Mesenchymal stem cell (in vitro differentiated cells and primary cell): ENCODE data around the gene KLHDC8A.
A peak's percentile ranks its signal among the peaks of the same experiment; 100 is the strongest.

Experiments used
- DNase-seq: peaks from one replicate; pipeline ENCODE4 v3.0.0-alpha.2; 2013
- H2AFZ ChIP-seq: one replicate; pipeline ENCODE4 v1.6.1; 2013; ENCODE audit warnings: low read depth, mild to moderate bottlenecking, control low read depth, inconsistent platforms, low read length, moderate library complexity
- H2AK5ac ChIP-seq: 2 replicates; pipeline ENCODE4 v1.6.1; 2013; ENCODE audit warnings: low read length, moderate library complexity, mild to moderate bottlenecking, inconsistent platforms; ENCODE audit not compliant: severe bottlenecking
- H2BK120ac ChIP-seq: one replicate; pipeline ENCODE4 v1.6.1; 2013; ENCODE audit warnings: low read depth, mild to moderate bottlenecking, inconsistent platforms, low read length, moderate library complexity
- H2BK12ac ChIP-seq, 2 experiments: one replicate each; pipeline ENCODE4 v1.6.1; 2013; ENCODE audit warnings: inconsistent platforms in 2 of 2, low read length in 2 of 2, mild to moderate bottlenecking in 2 of 2, moderate library complexity in 2 of 2, control low read depth in 1 of 2
- H2BK15ac ChIP-seq: one replicate; pipeline ENCODE4 v1.6.1; 2013; ENCODE audit warnings: mild to moderate bottlenecking, low read depth, inconsistent platforms; ENCODE audit not compliant: poor library complexity, severe bottlenecking
- H2BK5ac ChIP-seq: 2 replicates; pipeline ENCODE4 v1.6.1; 2013; ENCODE audit warnings: low read depth, mild to moderate bottlenecking, low read length, control low read depth, inconsistent platforms; ENCODE audit not compliant: poor library complexity, severe bottlenecking
- H3K14ac ChIP-seq, 2 experiments: one replicate each; pipeline ENCODE4 v1.6.1; 2013; ENCODE audit warnings: inconsistent platforms in 2 of 2, low read length in 2 of 2, control low read depth in 1 of 2, mild to moderate bottlenecking in 1 of 2, moderate library complexity in 1 of 2
- H3K18ac ChIP-seq, 2 experiments: one replicate each; pipeline ENCODE4 v1.6.1; 2013; ENCODE audit warnings: inconsistent platforms in 2 of 2, low read length in 2 of 2, control low read depth in 1 of 2, low read depth in 1 of 2, mild to moderate bottlenecking in 1 of 2
- H3K23ac ChIP-seq, 2 experiments: one replicate each; pipeline ENCODE4 v1.6.1; 2013; ENCODE audit warnings: inconsistent platforms in 2 of 2, low read length in 2 of 2, mild to moderate bottlenecking in 2 of 2, moderate library complexity in 2 of 2, control low read depth in 1 of 2
- H3K27ac ChIP-seq: 2 replicates; pipeline ENCODE4 v1.5.1; 2013; ENCODE audit warnings: mild to moderate bottlenecking, moderate library complexity, low read length, control low read depth, inconsistent platforms; ENCODE audit not compliant: poor library complexity, severe bottlenecking
- H3K27me3 ChIP-seq, 2 experiments: 2 replicates each; pipeline versions ENCODE4 v1.6.1 to v1.7.0; 2013; ENCODE audit warnings: low read length in 2 of 2, mild to moderate bottlenecking in 2 of 2, moderate library complexity in 2 of 2, control low read depth in 1 of 2, inconsistent platforms in 1 of 2; ENCODE audit not compliant: control insufficient read depth in 1 of 2, insufficient read depth in 1 of 2
- H3K36me3 ChIP-seq, 2 experiments: 2 replicates each; pipeline versions ENCODE4 v1.6.1 to v1.7.0; 2013; ENCODE audit warnings: low read length in 2 of 2, control low read depth in 1 of 2, inconsistent platforms in 1 of 2, low read depth in 1 of 2, mild to moderate bottlenecking in 1 of 2; ENCODE audit not compliant: insufficient read depth in 2 of 2, control insufficient read depth in 1 of 2
- H3K4ac ChIP-seq, 2 experiments: one replicate each; pipeline ENCODE4 v1.6.1; 2013; ENCODE audit warnings: inconsistent platforms in 2 of 2, low read length in 2 of 2, mild to moderate bottlenecking in 2 of 2, moderate library complexity in 2 of 2, control low read depth in 1 of 2, low read depth in 1 of 2
- H3K4me1 ChIP-seq: 2 replicates; pipeline ENCODE4 v1.6.1; 2013; ENCODE audit warnings: low read depth, low read length, control low read depth; ENCODE audit not compliant: control insufficient read depth, insufficient read depth
- H3K4me2 ChIP-seq: 2 replicates; pipeline ENCODE4 v1.6.1; 2013; ENCODE audit warnings: low read length, mild to moderate bottlenecking, inconsistent platforms; ENCODE audit not compliant: poor library complexity, severe bottlenecking
- H3K4me3 ChIP-seq, 2 experiments: 2 replicates each; pipeline versions ENCODE4 v1.5.1 to v1.7.0; 2013; ENCODE audit warnings: low read length in 2 of 2, mild to moderate bottlenecking in 2 of 2, control low read depth in 1 of 2, low read depth in 1 of 2; ENCODE audit not compliant: insufficient read depth in 1 of 2
- H3K79me1 ChIP-seq: replicated peaks from 2 replicates; pipeline ENCODE4 v1.6.1; 2013; ENCODE audit warnings: mild to moderate bottlenecking, control low read depth, low read length, inconsistent platforms; ENCODE audit not compliant: poor library complexity, severe bottlenecking
- H3K9ac ChIP-seq: 2 replicates; pipeline ENCODE4 v1.7.0; 2013; ENCODE audit warnings: mild to moderate bottlenecking, low read length, moderate library complexity
- H3K9me3 ChIP-seq: 2 replicates; pipeline ENCODE4 v1.7.0; 2013; ENCODE audit warnings: mild to moderate bottlenecking, low read length; ENCODE audit not compliant: control insufficient read depth
- H4K8ac ChIP-seq: one replicate; pipeline ENCODE4 v1.6.1; 2013; ENCODE audit warnings: inconsistent platforms, mild to moderate bottlenecking, low read length, moderate library complexity
- H4K91ac ChIP-seq: one replicate; pipeline ENCODE4 v1.6.1; 2013; ENCODE audit warnings: mild to moderate bottlenecking, low read length, inconsistent platforms
- WGBS: methylation state at CpG from one replicate; pipeline ENCODE4 v1.1.7; 2013; ENCODE audit warnings: mixed read lengths; 5-methylcytosine and 5-hydroxymethylcytosine counted together

Gene KLHDC8A

GRCh38 chr1:205373022-205373797 lies 16.5 kb upstream of the KLHDC8A start:
- Histone ChIP-seq H2BK5ac (no peak overlapping the region), H3K4ac (no peak overlapping the region), H4K91ac (no peak overlapping the region), H2BK15ac (no peak overlapping the region), H3K4me3 (no peak overlapping the region), H3K14ac (no peak overlapping the region), H3K9me3 (peaks cover 4% of the 10 kb centered on the region), H3K4me2 (no peak overlapping the region), H4K8ac (no peak overlapping the region), H3K79me1 (no peaks in the 10 kb centered on the region), H3K9ac (no peak overlapping the region), H2BK12ac (no peak overlapping the region), H2AFZ (no peak overlapping the region), H3K36me3 (no peaks in the 10 kb centered on the region), H3K23ac (no peak overlapping the region), H2AK5ac (no peak overlapping the region), H3K18ac (no peak overlapping the region), H2BK120ac (peak overlapping the region; percentile 34), H3K27ac (no peak overlapping the region), H3K27me3 (peaks cover 14 to 65% of the 10 kb centered on the region in 2 experiments), H3K4me1 (peaks cover 4% of the 10 kb centered on the region)
- no peak for DNase-seq
- WGBS = 61% methylated on average over 7 of the region's 9 CpGs

- Histone ChIP-seq H3K9ac (peak overlapping the region; percentile 37), H3K14ac (no peak overlapping the region), H3K4me3 (no peak overlapping the region), H2BK120ac (no peak overlapping the region), H3K18ac (no peak overlapping the region), H3K79me1 (no peaks in the 10 kb centered on the region), H3K9me3 (peaks cover 4% of the 10 kb centered on the region), H3K4me2 (no peak overlapping the region), H4K8ac (no peak overlapping the region), H3K4ac (no peak overlapping the region), H2AK5ac (no peak overlapping the region), H2AFZ (no peak overlapping the region), H3K27ac (no peak overlapping the region), H2BK12ac (no peak overlapping the region), H3K36me3 (no peaks in the 10 kb centered on the region), H3K4me1 (peaks cover 4% of the 10 kb centered on the region), H2BK5ac (no peak overlapping the region), H3K23ac (no peak overlapping the region), H3K27me3 (peaks cover 11 to 63% of the 10 kb centered on the region in 2 experiments), H2BK15ac (no peak overlapping the region), H4K91ac (no peak overlapping the region)
- 65% methylated on average over 11 of the region's 11 CpGs for WGBS
- DNase-seq = peak; percentile 29
These were observed 15.3 kb upstream of the KLHDC8A start for GRCh38 chr1:205371871-205372660.

- H2AFZ ChIP-seq = no peak overlapping the region
- H2BK5ac ChIP-seq = no peak overlapping the region
- H3K9me3 ChIP-seq = peaks cover 4% of the 10 kb centered on the region
- H4K91ac ChIP-seq = no peak overlapping the region
- peaks cover 3% of the 10 kb centered on the region for H3K4me1 ChIP-seq
- no peak overlapping the region for H2BK12ac ChIP-seq
- H3K4me2 ChIP-seq = no peak overlapping the region
- no peak overlapping the region for H3K27ac ChIP-seq
- no peak overlapping the region for H3K14ac ChIP-seq
- H3K9ac ChIP-seq = no peak overlapping the region
- H3K27me3 ChIP-seq = peaks cover 14 to 57% of the 10 kb centered on the region in 2 experiments
- no peaks in the 10 kb centered on the region for H3K79me1 ChIP-seq
- no peak overlapping the region for H2BK120ac ChIP-seq
- no peak overlapping the region for H2BK15ac ChIP-seq
- H3K4ac ChIP-seq = no peak overlapping the region
- no peak overlapping the region for H3K18ac ChIP-seq
- no peak overlapping the region for H2AK5ac ChIP-seq
- H3K23ac ChIP-seq = no peak overlapping the region
- H3K36me3 ChIP-seq = no peaks in the 10 kb centered on the region
- DNase-seq = no peak
- H3K4me3 ChIP-seq = no peak overlapping the region
- H4K8ac ChIP-seq = no peak overlapping the region
These were observed 14.1 kb upstream of the KLHDC8A start for GRCh38 chr1:205370780-205371179.

DNA sequence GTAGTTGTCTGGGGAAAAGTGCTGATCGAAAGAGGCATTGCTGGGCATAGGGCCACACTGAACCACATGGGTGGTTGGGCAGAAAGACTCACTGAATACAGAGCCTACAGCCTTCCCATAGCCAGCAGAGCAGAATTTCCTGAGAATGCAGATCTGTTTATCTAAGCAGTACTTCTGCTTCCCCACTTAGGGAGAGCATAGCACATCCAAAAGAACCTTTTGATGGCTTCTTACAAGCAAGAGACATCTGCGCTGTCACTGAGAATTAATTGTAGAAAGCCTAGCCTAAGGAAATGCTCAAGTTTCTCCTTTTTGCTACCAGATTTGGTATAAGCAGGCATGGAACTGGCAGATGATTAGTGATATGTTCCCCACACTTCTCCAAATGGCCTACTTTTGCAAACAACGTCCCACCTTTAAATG lies 13.0 kb upstream of the KLHDC8A start:
- Histone ChIP-seq H3K4me2 (no peak overlapping the region), H3K79me1 (no peaks in the 10 kb centered on the region), H3K27me3 (peaks cover 20 to 58% of the 10 kb centered on the region in 2 experiments), H3K4ac (no peak overlapping the region), H4K91ac (no peak overlapping the region), H2BK12ac (no peak overlapping the region), H3K23ac (no peak overlapping the region), H3K9me3 (peaks cover 4% of the 10 kb centered on the region), H3K36me3 (no peaks in the 10 kb centered on the region), H2BK5ac (no peak overlapping the region), H3K27ac (no peak overlapping the region), H3K9ac (no peak overlapping the region), H3K14ac (no peak overlapping the region), H2BK15ac (no peak overlapping the region), H2AK5ac (no peak overlapping the region), H2AFZ (no peak overlapping the region), H3K4me1 (peaks cover 2% of the 10 kb centered on the region), H3K4me3 (no peak overlapping the region), H2BK120ac (no peak overlapping the region), H4K8ac (no peak overlapping the region), H3K18ac (no peak overlapping the region)
- no peak for DNase-seq
- 71% methylated on average over 2 of the region's 3 CpGs for WGBS
